Measurements from ENCODE around the gene PPM1J. TPM values are rescaled to one million over a fixed set of nuclear protein-coding genes. Genes with fewer than 3 reads are reported as not detected.

PPM1J gene
- polyA plus RNA-seq, 1 of the 3 experiments (the other 2 are of a cell fraction), result 5.3 TPM

GRCh38 chr1:112720800-112721199 lies 5.7 kb upstream of the PPM1J start:
- Histone ChIP-seq H3K4me3 (ENCODE audit: low read depth in 2 of 2, low read length in 1 of 2) (no peak overlapping the region), H3K36me3 (replicated peaks in 1 of 2; ENCODE audit: control insufficient read depth in 1 of 2, insufficient read depth in 2 of 2, low read length in 1 of 2) (no peaks in the 10 kb centered on the region), H3F3A (replicated peaks; ENCODE audit: insufficient read depth) (peaks cover 8% of the 10 kb centered on the region), H2AFZ (ENCODE audit: low read depth) (no peak overlapping the region), H4K20me1 (ENCODE audit: insufficient read depth) (no peaks in the 10 kb centered on the region), H3K9me3 (no peaks in the 10 kb centered on the region), H3K4me2 (no peak overlapping the region), H3K9ac (no peak overlapping the region), H3K4me1 (ENCODE audit: control insufficient read depth in 1 of 2, insufficient read depth in 2 of 2, low read depth in 1 of 2, low read length in 1 of 2) (peaks cover 0 to 11% of the 10 kb centered on the region in 2 experiments; a peak in 1 of 4 replicates), H3K79me2 (ENCODE audit: insufficient read depth) (no peaks in the 10 kb centered on the region), H3K27me3 (ENCODE audit: insufficient read depth) (no peaks in the 10 kb centered on the region), H3K27ac (ENCODE audit: low read depth in 2 of 2, low read length in 1 of 2) (no peak overlapping the region), H3K9me2 (no peaks in the 10 kb centered on the region)
- no peak for DNase-seq
- CTCF ChIA-PET, result interaction anchor here (0.9 to 11.8 kb wide), 11 partner anchors 8 to 698 kb away, joined by 3 to 754 read pairs (median 5); partner anchors contain the start of gene LRIG2
- 44% methylated on average over 3 of the region's 3 CpGs for WGBS (ENCODE audit: low lambda C conversion rate)
- no peak for TF ChIP-seq RAD21 (IDR thresholded peaks at IDR 0.05; ENCODE audit: low read length)
- TF ChIP-seq USF2 (IDR thresholded peaks at IDR 0.05; ENCODE audit: borderline replicate concordance, low read depth, low read length), result no peak
- TF ChIP-seq REST (IDR thresholded peaks at IDR 0.05; ENCODE audit: low read depth, low read length), result no peak
- POLR2A ChIA-PET, result interaction anchor here (0.6 kb wide), 1 partner anchor 67 kb away, joined by 3 read pairs; no protein-coding TSS in a partner anchor

GRCh38 chr1:112719706-112720105 lies 4.6 kb upstream of the PPM1J start:
- Histone ChIP-seq H3K27me3 (ENCODE audit: insufficient read depth) (no peaks in the 10 kb centered on the region), H2AFZ (ENCODE audit: low read depth) (no peak overlapping the region), H3K79me2 (ENCODE audit: insufficient read depth) (no peaks in the 10 kb centered on the region), H3K27ac (ENCODE audit: low read depth in 2 of 2, low read length in 1 of 2) (no peak overlapping the region), H3K9me3 (no peaks in the 10 kb centered on the region), H3K36me3 (replicated peaks in 1 of 2; ENCODE audit: control insufficient read depth in 1 of 2, insufficient read depth in 2 of 2, low read length in 1 of 2) (no peaks in the 10 kb centered on the region), H3K4me1 (ENCODE audit: control insufficient read depth in 1 of 2, insufficient read depth in 2 of 2, low read depth in 1 of 2, low read length in 1 of 2) (peaks cover 0 to 15% of the 10 kb centered on the region in 2 experiments; a peak in 1 of 4 replicates), H4K20me1 (ENCODE audit: insufficient read depth) (no peaks in the 10 kb centered on the region), H3K4me2 (no peak overlapping the region), H3K4me3 (ENCODE audit: low read depth in 2 of 2, low read length in 1 of 2) (no peak overlapping the region), H3F3A (replicated peaks; ENCODE audit: insufficient read depth) (peaks cover 9% of the 10 kb centered on the region), H3K9me2 (no peaks in the 10 kb centered on the region), H3K9ac (no peak overlapping the region)
- TF ChIP-seq NFIC (IDR thresholded peaks at IDR 0.05; ENCODE audit: borderline replicate concordance), result no peak
- CTCF ChIA-PET, result interaction anchor here (0.7 to 11.8 kb wide), 20 partner anchors 11 to 353 kb away, joined by 3 to 754 read pairs (median 4); partner anchors contain the start of genes LRIG2 and RHOC
- POLR2A ChIA-PET, result interaction anchor here (0.6 kb wide), 1 partner anchor 10 kb away, joined by 3 read pairs; no protein-coding TSS in a partner anchor
- 76% methylated on average over 2 of the region's 2 CpGs for WGBS (ENCODE audit: low lambda C conversion rate)
- DNase-seq, result no peak

Measured in SK-N-SH (cell line).